Measurements from ENCODE around the gene EPB41L1.
A peak's percentile ranks its signal among the peaks of the same experiment; 100 is the strongest.

Gene EPB41L1

DNA sequence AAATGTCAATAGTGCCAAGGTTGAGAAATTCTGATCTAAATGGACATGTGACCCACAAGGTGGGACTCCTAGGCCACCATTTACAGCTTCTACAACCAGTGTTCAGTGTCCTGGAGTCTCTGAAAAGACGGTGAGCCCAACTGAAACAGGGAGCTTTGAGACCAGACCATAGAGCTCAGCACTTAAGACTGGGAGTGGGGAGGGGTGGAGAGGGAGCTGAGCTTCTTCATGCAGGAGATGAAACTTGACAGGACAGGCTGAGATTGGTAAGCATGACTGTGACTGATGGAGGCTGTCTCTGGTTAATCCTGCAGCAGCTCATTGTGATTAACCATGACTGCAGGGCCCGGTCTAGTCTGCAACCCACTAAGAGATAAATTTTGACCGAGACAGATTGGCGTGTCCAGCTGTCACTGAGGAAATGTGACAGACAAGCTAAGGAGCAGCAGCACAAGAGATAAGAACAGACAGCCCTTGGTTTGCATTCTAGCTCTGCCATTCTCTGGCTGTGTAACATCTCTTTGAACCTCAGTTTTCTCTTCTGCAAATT lies 80.3 kb downstream of the EPB41L1 start:
- DNase-seq = no peak

DNA sequence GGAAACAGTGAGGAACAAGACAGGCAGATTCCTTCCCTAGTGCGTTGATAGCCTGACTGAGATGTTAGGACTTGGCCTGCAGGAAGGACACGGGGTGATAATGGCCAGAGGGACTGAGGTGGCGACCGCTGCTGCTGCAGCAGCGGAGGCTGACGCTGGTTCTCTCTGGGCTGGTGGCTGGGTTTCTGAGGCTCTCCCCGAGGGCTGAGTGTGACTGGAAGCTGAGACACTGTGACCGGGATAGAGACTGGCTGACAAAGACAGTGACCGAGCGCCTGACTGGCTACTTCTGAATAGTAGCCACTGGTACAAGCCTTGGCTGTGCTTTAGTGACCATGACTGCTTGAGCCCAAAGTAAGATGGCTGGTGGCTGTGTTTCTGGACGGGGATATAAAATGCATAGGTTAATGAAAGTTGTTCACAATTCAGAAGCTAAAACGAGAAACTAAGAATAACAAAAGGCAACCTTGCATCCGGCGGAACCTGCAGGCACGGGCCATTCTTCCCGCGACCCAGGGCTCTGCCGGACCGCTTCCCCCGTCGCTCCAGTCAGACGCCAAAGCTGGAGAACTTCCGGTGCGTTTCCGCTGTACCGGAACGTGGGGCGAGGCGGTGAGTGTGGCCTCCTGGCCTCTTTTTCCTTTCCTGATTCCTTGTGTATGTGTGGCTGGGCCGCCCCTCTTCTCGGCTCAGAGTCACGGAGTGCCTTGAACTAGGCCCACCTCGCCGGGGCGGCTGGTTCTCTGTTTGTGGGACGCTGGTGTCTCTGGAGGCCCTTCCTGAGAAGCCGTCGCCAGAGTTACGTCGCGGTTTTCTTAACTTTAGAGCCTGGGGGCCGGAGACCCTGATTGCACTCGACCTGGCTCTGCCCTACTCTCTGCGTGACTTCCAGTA lies 81.6 kb downstream of the EPB41L1 start, which contains the start of gene AAR2:
AAR2 (plus strand) TSS at position 587 of the 894 bp plus-strand sequence. CDS start 3,391 bp downstream, outside the sequence.
- peak; percentile 84 for DNase-seq

DNA sequence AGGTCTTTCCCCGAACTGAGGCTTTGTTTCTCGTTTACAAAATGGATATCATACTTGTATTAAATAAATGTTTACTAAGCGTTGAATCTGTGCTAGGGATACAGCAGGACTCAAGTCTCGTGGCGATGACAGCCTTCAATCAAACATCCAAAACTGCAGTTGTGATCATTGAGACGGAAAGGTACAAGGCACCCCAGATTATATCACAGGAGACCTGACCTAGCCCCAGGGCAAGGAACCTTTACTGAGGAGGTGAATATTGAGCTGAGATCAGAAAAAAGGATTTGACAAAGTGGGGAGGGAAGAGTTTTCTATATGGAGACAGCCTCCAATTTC lies 82.2 kb downstream of the EPB41L1 start:
- DNase-seq = no peak

DNA sequence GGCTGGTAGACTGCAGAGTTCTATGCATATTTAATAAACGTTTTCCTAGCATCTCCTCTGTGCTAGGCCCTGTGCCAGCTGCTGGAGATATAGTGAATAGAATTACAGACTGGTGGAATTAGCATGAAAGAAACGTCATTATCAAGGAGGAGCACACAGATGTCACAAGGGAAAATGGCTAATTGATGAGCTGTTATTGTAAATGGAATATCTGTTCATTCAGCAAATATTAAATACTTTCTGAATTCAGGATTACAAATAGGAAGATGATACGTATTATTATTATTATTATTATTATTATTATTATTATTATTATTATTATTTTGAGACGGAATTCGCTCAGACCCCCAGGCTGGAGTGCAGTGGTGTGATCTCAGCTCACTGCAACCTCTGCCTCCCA lies 82.9 kb downstream of the EPB41L1 start:
- DNase-seq = no peak

DNA sequence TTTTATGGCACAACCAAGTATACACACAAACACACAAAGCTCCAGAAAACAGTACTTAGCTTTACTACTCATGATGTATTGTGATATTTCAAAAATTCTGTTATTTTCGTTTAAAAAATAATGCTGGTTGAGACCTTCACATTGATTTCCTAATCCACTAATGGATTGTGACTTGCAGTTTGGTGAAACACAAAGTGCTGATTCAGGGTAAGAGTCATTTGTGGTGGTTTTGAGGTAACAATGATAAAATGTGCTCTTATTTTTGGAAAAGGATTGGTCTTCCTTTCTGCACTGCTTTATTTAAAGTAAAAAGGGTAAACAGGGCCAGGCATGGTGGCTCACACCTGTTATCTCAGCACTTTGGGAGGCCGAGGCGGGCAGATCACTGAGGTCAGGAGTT lies 83.6 kb downstream of the EPB41L1 start:
- DNase-seq = no peak

DNA sequence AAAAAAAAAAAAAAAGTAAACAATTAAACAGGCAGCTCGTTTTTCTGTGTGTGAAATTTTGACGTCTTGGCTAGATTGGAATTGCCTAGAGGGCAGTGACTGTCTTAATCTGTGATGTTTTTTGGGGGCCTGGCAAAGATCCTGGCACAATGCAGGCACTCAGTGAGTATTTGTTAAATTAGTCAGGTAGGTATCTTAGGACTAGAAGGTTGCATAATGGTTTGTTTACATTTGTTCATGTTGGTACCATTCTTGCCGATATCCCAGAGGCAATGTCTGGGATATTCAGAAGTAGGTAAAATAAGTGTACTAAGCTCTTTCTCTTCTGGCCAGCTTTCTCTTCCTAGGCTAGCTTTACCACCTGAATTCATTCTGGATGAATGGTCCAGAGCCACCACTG lies 84.2 kb downstream of the EPB41L1 start:
- no peak for DNase-seq

DNA sequence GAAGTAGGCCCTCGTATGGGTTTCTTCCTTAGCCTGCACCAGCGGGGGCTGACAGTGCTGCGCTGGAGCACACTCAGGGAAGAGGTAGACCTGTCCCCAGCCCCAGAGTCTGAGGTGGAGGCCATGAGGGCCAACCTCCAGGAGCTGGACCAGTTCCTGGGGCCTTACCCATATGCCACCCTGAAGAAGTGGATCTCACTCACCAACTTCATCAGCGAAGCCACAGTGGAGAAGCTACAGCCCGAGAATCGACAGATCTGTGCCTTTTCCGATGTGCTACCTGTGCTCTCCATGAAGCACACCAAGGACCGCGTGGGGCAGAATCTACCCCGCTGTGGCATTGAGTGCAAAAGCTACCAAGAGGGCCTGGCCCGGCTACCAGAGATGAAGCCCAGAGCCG lies 85.5 kb downstream of the EPB41L1 start:
- DNase-seq = no peak

DNA sequence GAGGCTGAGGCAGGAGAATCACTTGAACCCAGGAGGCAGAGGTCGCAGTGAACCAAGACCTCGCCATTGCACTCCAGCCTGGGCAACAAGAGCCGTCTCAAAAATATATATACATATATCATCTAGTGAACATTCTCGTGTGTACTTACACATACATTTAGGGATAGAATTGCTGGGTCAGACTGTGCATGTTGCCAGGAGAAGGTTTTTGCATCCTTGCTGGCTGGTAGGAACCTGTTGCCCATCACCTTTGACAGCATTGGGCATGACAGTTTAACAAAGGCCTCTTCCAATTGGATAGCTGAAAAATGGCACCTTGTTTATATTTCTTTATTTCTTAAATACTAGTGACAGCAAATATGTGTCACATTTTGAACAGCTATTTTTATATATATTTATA lies 87.1 kb downstream of the EPB41L1 start:
- no peak for DNase-seq

DNA sequence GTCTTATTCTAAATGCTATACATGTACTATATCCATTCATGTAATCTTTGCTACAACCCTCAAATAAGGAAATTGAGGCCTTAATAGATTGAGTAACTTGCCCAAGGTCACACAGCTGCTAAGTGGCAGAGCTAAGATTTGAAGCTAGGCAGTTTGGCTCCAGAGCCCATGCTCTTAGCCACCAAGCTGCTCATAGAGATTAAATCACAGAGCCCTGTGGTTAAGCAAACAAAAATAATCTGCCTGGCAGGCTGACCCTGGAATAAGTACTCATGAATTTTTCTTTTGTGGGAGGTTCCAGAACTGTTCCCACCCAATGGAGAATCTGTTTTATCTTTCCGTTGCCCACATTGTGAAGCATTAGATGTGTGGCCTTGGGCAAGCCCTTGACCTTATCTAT lies 89.2 kb downstream of the EPB41L1 start:
- no peak for DNase-seq

DNA sequence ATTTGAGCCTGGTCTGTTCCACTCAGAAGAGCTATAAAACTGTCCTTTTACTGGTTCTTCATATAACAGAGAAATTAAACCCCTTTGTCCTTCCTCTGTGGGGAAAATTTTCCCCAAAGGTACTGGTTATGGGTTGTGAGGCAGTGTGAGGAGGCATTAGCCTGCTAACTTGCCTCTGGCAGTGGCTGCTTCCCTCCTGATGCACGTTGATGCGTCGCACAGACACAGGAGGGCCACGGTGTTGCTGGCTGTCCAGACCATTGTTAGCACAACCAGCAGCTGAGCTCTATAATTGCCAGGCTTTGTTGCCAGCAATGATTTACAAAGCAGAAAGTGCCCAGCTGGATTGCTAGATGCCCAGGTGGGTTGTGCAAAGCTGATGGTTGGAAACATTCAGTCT lies 91.9 kb downstream of the EPB41L1 start:
- DNase-seq = peak; percentile 74

DNA sequence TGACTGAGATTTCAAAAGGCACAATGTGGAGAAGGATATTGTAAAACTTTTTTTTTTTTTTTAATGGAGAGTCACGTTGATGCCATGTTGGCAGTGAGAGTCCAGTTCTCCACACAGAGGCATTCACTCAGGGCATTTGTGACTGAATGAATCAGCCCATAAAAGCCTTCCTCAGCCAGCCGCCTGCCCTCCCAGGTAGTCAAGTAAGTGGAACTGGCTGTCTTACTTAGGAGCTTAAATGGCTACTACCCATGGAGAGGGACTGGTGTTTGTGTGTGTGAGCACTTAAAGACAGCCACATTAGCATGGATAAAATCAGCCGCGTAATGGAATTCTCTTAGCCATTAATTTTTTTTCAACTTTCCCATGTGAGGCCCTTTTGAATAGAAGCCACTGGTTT lies 94.3 kb downstream of the EPB41L1 start:
- no peak for DNase-seq

DNA sequence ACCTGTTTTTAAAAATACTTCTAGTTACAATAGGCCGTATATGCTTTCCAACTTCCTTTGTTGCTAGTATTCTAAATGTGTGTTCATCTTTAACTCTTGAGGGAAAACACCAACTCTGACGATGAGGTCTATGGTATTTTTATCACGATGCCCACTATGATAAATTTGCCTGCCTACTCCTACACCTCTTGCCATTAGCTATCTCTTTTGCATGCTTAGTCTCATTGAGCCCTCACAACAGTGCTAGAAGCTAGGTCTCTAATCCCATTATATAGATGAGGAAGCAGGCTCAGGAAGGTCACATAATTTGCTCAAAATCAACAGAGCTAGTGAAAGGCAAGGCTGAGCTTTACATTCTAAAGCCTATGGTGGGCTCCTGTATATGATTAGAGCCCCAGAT lies 94.9 kb downstream of the EPB41L1 start:
- no peak for DNase-seq

DNA sequence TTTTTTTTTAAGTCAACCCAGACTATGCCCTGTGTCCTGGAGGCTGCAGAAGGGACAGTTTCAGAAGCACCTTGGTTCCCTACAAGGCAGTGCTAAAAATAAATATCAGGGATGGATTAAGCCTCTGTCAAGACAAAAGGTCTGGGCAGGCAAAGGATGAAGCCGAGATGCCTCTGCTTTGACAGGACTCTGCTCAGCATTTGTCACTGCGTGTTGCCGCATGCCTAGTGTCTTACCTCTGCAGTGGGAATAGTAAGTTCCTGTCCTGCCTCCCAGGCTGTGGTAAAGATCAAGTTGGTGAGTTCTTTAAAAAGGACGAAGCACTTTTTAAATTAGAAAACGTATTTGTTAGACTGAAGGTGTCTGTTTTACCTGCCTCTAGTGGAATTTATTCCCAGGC lies 96.9 kb downstream of the EPB41L1 start:
- no peak for DNase-seq

DNA sequence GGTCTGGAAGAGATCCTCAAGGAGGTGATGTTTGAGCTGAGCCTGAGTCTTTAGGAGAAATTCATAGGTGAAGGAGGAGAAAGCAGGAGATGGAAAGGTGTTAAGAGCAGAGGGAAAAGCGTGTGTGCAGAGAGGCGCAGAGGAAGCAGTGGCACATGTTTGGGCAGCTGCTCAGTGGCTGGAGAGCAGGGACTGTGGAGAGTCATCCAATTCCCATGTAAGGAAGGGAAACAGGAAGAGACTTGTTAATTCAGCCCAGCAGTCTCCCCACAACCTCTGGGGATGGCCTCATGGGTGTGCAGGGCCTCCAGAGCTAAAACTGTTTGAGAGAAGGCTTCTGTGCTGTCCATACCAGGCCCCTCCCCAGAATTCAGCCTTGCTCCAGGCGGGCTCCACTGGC lies 98.0 kb downstream of the EPB41L1 start:
- DNase-seq = no peak

DNA sequence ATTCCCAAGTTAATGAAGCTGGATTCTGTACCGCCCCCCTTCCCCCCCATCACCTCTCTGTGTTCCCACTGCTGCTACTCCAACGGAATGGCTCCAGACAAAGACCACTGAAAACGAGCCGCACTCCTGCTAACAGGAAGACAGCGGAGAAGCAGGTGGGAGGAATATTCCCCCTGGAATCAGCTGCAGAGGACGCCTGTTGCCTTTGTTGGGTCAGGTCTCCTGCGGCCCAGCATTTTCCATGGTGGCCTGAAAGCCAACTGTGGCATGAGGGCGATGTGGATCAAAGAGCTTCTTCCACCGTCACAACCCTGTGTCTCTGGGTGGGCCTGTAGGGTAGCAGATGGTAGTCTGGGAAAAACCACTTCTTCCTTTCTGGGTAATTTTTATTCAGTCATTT lies 98.5 kb downstream of the EPB41L1 start:
- no peak for DNase-seq

DNA sequence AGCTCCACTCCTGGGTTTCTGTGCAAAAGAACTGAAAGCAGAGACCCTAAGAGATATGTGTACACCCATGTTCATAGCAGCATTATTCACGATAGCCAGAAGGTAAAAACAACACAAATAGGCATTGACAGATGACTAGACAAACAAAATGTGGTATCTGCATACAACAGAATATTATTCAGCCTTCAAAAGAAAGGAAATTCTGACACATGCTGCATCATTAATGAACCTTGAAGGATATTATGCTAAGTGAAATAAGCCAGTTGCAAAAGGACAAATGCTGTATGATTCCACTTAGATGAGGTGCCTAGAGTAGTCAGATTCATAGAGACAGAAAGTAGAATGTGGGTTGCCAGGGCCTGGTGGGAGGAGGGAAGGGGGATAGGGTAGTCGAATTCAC lies 99.5 kb downstream of the EPB41L1 start:
- no peak for DNase-seq

DNA sequence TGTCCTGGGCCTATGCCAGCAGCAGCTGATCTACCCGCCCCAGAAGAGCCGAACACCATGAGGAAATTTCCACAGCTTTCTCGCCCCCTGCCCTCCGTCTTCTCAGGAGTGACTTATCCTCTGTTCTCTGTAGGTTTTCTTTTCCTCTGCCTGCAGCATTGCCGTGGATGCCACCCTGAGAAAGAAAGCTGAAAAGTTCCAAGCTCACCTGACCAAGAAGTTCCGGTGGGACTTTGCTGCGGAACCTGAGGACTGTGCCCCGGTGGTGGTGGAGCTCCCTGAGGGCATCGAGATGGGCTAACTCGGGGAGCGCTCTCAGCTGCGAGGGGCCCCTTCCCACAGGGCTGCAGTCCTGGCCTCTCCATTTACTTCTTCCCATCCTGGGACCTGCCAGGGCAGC lies 100.9 kb downstream of the EPB41L1 start:
- DNase-seq = no peak

DNA sequence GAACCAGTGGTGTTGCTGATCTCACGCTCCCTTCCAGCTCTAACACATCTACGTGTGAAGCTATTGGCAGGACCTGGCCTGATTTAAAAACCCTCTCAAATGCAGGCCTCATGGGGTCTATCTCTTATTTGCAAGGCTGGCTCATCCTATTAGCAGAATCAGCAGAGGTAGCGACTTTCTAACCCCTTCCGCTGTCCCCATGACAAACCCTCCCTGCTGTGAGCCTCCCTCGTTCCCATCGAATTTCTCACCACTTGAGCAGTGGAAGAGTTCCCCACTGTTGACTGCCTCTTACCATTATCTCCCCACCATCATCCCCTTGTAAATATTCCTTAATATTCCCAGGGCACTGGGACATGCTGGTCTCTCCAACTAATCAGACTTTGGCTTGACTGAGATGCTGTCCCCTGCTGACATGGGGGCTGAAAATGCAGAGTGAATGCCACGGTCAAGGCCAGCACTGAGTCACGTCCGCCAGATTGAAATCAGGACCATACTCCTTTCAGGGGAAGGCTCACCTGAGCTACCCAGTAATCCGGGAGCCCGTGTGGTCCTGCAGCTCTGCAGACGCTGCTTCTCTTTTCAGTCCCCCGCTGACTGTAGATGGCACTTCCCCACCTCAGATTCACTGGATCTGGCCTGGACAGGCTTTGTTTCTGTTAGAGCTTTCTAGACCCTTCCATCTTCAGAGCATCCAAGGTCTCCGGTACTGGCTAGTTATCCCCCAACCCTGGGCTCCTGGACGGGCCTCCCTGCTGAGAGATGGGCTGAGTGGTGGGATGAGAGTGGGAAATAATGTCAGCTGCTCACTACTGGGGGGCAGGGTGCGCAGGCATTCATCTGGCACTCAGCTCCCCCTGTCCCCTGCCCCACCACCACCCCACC lies 104.9 kb downstream of the EPB41L1 start:
- no peak for DNase-seq

DNA sequence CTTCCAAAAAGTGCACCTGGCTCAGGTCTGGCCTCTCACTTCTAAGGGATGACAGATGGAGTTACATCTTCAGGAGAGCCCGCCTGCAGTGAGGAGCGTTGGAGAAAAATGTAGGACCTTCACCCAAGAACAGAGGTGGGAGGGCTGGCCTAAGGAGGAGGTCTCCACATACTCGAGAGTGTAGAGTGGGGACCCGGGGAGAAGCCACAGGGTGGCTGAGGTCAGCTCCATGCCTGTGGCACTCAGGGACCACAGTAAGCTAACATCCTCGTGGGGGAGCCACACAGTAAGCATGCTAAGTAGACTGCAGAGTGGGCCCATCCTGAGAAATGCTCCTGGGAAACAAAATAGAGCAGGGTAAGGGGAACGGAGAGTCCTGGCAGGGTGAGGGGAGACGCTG lies 105.8 kb downstream of the EPB41L1 start:
- no peak for DNase-seq

DNA sequence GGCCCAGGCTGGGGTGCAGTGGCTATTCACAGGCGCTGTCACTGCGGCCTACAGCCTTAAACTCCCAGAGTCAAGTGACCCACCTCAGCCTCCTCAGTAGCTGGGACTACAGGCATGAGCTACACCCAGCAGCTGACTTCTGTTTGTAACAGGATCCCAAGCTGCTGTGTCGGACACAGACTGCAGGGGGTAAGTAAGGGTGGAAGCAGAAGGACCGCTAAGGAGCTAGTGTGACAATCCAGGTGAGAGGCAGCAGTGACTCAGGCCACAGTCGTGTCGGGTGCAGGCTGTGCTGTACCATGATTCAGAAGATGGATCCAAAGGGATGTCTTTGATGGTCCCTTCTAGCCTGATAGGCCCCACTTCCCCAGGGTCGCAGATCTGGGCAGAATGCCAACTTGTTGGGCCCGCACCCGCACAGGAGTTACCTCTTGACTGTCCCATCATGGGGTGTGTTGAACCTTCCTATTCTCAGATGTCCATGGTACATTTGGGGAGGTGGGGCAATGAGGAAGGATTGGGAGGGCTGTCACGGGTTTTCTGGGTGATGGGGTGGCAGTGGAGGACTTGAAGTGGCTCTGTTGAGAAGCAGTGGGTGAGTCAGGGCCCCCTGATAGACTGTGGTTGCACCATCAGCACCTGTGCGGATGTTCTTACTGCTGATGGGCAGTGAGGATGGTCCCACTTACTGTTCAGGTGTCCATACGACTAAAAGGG lies 107.0 kb downstream of the EPB41L1 start:
- no peak for DNase-seq

DNA sequence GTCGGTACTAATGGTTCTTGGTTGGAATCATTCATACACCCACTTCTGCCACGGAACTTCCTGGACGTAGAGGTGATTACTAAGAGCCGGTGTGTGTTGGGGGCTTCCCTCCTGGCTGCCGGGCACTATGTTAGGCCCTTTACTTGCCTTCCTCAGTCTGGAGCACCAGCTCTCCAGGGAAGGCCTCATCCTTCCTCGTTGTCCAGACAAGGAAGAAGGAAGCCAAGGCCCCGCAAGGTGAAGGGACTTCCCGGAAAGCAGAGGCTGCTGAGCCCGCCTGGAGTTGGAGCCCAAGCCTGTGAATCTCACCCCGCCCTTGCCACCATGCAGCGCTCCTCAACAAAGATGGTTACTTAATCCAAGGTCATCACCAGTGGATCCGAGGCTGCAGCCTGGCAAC lies 107.9 kb downstream of the EPB41L1 start:
- no peak for DNase-seq

DNA sequence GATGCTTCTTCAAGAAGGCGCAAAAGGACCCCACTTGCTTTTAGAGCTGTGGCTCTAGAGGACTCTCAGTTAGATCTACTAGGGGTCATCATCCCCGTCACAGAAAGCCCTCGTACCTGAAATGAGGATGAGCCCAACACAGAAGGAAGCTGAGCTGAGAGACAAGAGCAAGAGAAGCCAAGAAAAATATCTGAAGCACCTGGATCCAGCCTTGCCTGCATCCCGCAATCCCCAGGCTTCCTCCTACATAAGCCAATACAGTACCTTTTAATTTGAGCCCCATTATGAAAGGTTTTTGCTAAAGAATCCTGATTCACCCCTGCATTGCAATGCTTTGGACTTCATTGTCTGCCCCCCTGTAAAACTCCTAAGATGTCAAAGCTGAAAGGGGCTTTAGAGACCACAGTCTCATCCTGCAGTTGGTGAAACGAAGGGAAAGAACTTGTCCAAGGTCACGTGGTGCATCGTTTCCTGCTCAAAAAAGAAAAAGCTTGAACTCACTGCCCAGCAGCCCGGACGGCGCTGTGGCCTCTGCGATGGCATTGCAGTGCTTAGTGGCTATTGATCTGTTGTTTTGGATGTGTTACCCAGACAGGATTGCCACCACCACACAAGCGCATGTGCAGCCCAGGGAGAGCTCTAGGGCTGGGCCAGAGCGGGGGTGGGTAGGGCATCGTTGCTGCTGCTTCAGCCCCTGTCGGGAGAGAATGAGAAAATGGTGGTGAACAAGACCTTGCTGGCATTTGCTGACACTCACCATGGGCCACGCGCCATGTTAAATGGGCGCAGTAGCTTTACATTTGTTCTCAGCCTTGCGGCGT lies 110.1 kb downstream of the EPB41L1 start:
- no peak for DNase-seq
